A204.1 (cell line): Measurements from ENCODE around the gene ALOX5.
"Not testable (repeated sequence)": the region's sequence is repeated elsewhere in the genome, so short reads cannot be mapped to it uniquely, and the experiment has no call there.

ENCODE experiments used
- FAIRE-seq: peaks from 2 replicates; lab custom pipeline; 2012; peaks lifted over from hg19 to GRCh38; lab: Jason Lieb, UNC

Gene ALOX5

GRCh38 chr10:45374350-45375052 is 485 bp downstream of the ALOX5 start:
- no peak for FAIRE-seq

DNA sequence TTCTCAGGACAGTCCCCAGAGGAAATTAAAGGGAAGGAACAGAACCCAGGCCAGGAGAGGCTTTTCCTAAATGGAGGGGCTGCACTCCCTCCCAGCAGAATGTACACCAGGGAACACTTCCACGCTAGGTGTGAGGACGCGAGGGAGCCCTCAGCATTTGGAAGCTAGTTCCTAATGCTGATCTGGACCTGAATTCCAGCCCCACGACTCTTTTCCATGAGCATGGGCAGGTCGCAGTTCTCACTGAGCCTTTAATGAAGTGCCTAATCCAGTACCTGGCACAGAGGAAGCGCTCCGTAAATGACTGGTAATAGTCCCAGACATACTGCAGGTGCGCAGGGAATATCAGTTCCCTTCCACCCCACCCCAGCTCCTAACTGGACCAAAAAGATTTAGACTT is 1.1 kb downstream of the ALOX5 start:
- no peak for FAIRE-seq

DNA sequence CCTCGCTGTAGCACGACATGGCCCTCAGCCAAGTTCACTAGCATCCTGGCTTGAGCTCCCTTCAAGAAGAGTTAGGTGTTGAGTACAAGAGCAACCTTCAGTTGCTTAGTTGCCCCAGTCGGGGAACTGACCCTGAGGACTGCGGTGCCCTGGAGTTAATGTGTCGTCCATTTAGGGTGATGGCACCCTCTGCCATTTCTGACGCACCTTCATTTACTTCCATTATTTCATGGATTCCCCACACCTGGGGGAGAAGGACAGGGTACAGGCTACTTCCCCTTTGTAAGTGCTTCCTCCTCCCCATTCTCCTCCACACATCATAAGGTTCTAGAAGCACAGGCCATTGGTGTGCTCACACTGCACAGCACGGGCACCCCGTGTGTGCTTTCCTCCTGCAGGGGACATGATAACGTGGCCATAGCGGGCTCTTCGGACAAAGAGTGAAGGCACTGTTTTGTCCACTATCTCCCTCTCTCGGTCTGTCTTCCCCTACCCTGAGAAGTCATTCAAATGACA is 1.8 kb downstream of the ALOX5 start:
- FAIRE-seq = no peak

- no peak for FAIRE-seq
These were observed 2.4 kb downstream of the ALOX5 start for GRCh38 chr10:45376371-45376801.

GRCh38 chr10:45377321-45377720 is 3.3 kb downstream of the ALOX5 start:
- no peak for FAIRE-seq

DNA sequence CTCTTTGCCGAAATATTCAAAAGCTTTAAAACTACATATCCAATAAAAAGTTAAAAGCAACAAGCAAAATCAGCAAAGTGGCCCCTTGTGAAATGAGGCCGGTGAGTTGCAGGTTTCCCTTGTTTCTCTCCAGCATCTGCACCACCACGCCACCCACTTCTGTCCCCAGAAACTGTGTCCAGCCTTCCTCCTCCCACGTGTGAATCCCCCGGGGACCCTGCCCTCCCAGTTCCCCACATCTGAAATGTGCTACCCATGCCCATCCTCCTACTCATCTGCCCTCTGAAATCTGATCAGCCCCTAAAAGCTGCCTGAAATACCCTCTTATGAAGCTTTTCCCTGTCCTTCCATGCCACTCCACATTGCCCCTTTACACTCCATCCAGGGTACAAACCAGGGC is 3.8 kb downstream of the ALOX5 start:
- no peak for FAIRE-seq

GRCh38 chr10:45378914-45379726 is 5.1 kb downstream of the ALOX5 start:
- no peak for FAIRE-seq

- FAIRE-seq = no peak
These were observed 6.0 kb downstream of the ALOX5 start for GRCh38 chr10:45379891-45380540.

DNA sequence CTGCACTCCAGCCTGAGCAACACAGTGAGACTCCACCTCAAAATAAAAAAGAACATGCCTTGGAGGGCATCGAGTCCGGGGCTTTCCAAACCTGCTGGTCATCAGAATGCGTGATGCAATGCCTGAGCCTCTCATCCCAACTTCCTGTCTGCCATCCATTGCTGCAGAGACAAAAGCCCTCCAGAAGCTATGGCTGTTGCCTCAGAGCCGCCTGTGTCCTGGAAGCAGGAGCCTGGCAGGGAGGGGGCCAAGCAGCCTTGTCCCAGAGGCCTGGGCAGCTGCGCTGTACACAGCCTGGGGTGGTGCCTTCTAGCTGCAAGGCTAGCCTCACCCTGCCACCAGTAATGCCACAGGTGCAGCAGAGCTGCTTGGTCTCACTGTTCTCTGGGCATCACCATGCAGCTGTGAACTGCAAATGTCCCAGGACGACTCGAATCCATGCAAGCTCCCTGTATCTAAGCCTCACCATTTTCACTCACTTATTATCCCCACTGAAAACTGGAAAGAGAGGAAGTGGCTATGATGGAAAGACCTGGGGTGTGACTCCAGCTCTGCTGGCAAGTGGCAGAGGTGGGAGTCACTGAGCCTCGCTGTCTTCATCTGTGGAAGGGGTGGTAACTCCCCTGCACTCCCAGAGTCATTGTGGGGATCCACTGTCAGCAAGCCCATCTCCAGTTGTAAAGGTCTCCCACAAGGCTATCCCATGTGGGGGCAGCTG is 7.0 kb downstream of the ALOX5 start:
- no peak for FAIRE-seq

DNA sequence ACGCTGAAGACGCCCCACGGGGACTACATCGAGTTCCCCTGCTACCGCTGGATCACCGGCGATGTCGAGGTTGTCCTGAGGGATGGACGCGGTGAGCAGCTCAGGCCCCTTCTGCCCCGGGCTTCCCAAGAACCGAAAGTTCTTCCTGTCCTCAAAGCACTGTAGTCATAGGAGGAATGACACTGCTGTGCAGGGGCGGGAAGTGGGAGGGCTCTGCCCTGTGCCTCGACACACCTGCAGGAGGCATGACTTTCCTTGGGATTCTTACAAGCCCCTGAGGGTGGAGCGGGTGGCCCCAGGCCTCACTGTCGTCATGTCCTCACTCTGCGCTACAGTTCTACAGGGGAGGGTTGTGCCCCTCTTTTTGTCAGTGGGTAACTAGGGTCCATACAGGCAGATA is 8.6 kb downstream of the ALOX5 start:
- FAIRE-seq = no peak

GRCh38 chr10:45383682-45384330 is 9.8 kb downstream of the ALOX5 start:
- FAIRE-seq = no peak

DNA sequence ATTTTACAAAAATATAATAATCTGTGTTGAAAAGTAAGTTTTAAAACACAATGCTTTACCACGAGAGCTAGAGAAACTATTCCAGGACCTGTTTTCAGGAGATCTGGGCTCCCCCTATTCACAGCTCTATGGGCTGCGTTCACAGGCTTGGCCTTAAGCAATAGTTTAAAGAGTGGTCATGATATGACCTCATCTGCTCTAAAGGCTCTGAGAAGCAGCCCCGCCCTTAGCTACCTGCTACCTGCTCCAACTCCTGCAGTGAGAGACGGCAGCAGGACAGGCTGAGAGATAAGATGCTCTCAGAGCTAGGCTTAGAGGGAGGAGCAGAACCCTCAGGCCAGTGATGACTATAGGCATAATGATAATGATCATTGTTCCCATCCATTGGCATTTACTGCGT is 12.6 kb downstream of the ALOX5 start:
- no peak for FAIRE-seq

DNA sequence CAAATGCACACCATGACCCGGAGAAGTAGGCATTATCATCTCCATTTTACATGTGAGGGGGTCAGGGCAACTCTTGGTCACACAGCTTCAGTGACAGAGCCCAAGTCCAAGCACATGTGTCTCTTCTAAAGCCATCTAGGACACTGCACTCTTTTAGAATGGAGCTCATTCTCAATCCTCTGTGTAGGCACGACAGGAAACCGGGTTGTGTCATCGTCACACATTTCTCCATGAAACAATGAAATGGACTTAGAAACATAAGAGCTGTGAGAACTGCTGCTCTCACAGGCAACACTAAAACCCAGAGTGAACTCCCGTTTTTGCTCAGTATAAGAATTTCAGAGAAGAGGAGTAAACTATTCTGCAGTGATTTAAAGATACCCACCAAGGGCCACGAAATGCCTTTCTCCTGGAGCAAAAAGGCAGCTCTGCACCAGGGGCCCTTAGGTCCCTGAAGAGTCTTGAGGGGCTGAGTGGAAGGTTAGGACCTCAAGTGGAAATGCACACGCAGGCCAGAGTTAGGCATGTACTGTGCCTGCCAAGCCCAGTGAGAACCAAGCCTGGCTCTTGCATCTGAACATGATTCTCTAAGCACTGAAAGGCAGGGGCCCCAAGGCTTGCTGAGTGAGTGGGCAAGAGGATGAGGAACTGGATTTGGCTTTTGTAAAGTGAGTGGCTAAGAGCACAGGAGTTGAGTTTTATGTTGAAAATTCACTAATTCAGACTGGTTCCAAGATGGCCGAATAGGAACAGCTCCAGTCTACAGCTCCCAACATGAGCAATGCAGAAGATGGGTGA is 13.3 kb downstream of the ALOX5 start:
- no peak for FAIRE-seq

- not testable (repeated sequence) for FAIRE-seq
These were observed 15.7 kb downstream of the ALOX5 start for GRCh38 chr10:45389671-45390070.

- not testable (repeated sequence) for FAIRE-seq
These were observed 17.6 kb downstream of the ALOX5 start for GRCh38 chr10:45391636-45392035.

- no peak for FAIRE-seq
These were observed 21.5 kb downstream of the ALOX5 start for GRCh38 chr10:45395554-45395953.

DNA sequence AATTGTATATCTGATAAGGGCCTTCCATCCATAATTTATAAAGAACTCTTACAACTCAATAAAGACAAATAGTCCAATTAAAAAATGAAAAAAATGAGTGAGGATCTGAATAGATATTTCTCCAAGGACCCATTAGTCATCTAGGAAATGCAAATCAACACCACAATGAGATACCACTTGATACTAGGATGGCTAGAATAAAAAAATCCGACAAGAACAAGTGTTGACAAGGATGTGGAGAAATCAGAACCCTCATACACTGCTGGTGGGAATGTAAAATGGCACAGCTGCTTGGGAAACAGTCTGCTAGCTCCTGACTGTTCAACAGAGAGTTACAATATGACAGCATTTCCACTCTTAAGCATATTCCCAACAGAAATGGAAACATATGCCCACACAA is 24.6 kb downstream of the ALOX5 start:
- FAIRE-seq = no peak

DNA sequence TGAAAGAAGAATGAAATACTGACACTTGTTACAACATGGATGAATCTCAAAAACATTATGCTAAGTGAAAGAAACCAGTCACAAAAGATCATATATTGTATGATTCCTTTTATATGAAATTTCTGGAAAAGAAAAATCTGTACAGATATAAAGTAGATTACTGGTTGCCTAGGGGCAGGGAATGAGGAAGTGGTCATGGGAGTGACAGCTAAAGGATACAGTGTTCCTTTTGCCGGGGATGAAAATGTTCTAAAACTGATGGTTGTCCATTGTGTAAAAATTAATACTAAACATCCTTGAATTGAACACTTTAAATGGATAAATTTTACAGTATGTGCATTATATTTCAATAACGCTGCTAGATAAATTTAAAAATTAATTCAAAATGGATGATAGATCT is 25.1 kb downstream of the ALOX5 start:
- FAIRE-seq = no peak

- no peak for FAIRE-seq
These were observed 29.1 kb downstream of the ALOX5 start for GRCh38 chr10:45403151-45403550.

DNA sequence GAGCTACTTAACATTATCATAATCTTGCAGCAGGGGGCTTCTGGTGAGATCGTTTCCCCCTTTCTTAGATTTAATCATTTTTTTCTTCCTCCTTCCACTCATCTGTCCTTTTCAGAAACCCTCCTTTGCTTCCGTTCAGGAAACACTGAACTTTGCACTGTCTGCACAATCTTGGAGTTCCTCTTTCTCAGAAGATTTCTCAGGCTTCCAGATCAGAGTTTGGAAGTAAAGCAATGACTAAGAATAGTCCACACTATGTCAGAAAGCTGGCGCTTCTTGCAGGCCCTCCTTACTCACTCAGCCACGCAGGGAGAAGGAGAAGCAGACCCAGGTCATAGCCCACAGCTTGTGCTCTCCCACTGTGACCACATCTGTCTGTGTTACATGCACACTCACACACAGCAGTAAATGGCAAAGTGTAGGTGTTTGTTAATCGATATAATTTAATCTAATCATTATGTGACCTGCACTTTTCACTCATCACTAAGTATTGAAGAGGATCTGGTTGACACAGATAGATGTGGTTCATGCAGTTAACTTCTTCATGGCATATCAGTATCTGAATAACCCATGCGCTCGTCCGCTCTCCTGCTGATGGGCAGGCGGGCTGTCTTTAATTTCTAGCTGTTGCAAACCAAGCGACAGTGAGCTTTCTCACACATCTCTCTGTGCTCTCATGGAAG is 30.2 kb downstream of the ALOX5 start:
- FAIRE-seq = no peak

- no peak for FAIRE-seq
These were observed 30.7 kb downstream of the ALOX5 start for GRCh38 chr10:45404770-45405120.
